CD8-positive, alpha-beta memory T cell (primary cell): ENCODE results near the gene FUT2. TPM values are rescaled to one million over a fixed set of nuclear protein-coding genes. Genes with fewer than 3 reads are reported as not detected.

Source experiments
- CTCF ChIA-PET: fragments of 350-600 bp; sonication (Branson Sonifier 250); formaldehyde crosslinking; loops from one replicate; lab custom pipeline; 2021; ENCODE audit warnings: antibody characterized with exemption; lab: Charles Lee
- POLR2A ChIA-PET: fragments of 350-600 bp; sonication (Branson Sonifier 250); formaldehyde crosslinking; loops from one replicate; lab custom pipeline; 2021; ENCODE audit warnings: antibody characterized with exemption; lab: Charles Lee
- DNase-seq, 5 donors: peaks; one replicate each; pipeline versions ENCODE4 v3.0.0 to v3.0.0-alpha.2; 2020 to 2022; ENCODE audit warnings: mixed read lengths in 1 of 5
- H3K27ac ChIP-seq: one replicate; pipeline ENCODE4 v1.7.0; 2013; ENCODE audit warnings: low read depth, mild to moderate bottlenecking, low read length, moderate library complexity
- H3K27me3 ChIP-seq: 2 replicates; pipeline ENCODE4 v1.7.0; 2013; ENCODE audit warnings: low read length, mild to moderate bottlenecking; ENCODE audit not compliant: insufficient read depth, poor library complexity, severe bottlenecking
- H3K36me3 ChIP-seq: 2 replicates; pipeline ENCODE4 v1.7.0; 2013; ENCODE audit warnings: mild to moderate bottlenecking, low read length, moderate library complexity; ENCODE audit not compliant: insufficient read depth
- H3K4me1 ChIP-seq: 2 replicates; pipeline ENCODE4 v1.7.0; 2013; ENCODE audit warnings: mild to moderate bottlenecking, low read length, moderate library complexity; ENCODE audit not compliant: insufficient read depth
- H3K4me3 ChIP-seq: 2 replicates; pipeline ENCODE4 v1.7.0; 2013; ENCODE audit warnings: mild to moderate bottlenecking, low read length
- H3K9me3 ChIP-seq: 2 replicates; pipeline ENCODE4 v1.7.0; 2013; ENCODE audit warnings: mild to moderate bottlenecking, low read length
- H3K27ac Mint-ChIP-seq, 8 donors: one replicate each; pipeline ENCODE4 v1.8.0; 2020 to 2021; ENCODE audit warnings: mixed read lengths in 8 of 8, mild to moderate bottlenecking in 6 of 8, inconsistent platforms in 3 of 8, moderate library complexity in 3 of 8
- H3K27me3 Mint-ChIP-seq, 2 donors: one replicate each; pipeline ENCODE4 v1.8.0; 2020 to 2021; ENCODE audit warnings: mixed read lengths in 2 of 2, mild to moderate bottlenecking in 1 of 2, moderate library complexity in 1 of 2
- H3K36me3 Mint-ChIP-seq, 3 donors: one replicate each; pipeline ENCODE4 v1.8.0; 2020 to 2021; ENCODE audit warnings: mixed read lengths in 3 of 3, inconsistent platforms in 1 of 3, mild to moderate bottlenecking in 1 of 3
- H3K4me1 Mint-ChIP-seq, 3 donors: one replicate each; pipeline ENCODE4 v1.8.0; 2020 to 2021; ENCODE audit warnings: mixed read lengths in 3 of 3, inconsistent platforms in 1 of 3, mild to moderate bottlenecking in 1 of 3
- H3K4me3 Mint-ChIP-seq, 7 donors: one replicate each; pipeline ENCODE4 v1.8.0; 2020 to 2021; ENCODE audit warnings: mixed read lengths in 7 of 7, mild to moderate bottlenecking in 6 of 7, moderate library complexity in 4 of 7, inconsistent platforms in 2 of 7
- H3K9me3 Mint-ChIP-seq, 5 donors: one replicate each; pipeline ENCODE4 v1.8.0; 2020 to 2022; ENCODE audit warnings: mixed read lengths in 5 of 5, mild to moderate bottlenecking in 3 of 5, moderate library complexity in 2 of 5, inconsistent platforms in 1 of 5
- polyA plus RNA-seq: library from polyadenylated mRNA; unstranded; fragments of 300-500 nt; fragmentation: Illumina TruSeq; gene quantifications from one replicate; pipeline ENCODE4 v1.2.3, GENCODE V29; 2021
- total RNA-seq, 2 experiments: library from RNA; stranded (reverse); gene quantifications; one replicate each; pipeline ENCODE4 v1.2.3, GENCODE V29; 2021

Gene FUT2
- total and polyA plus RNA-seq, 3 experiments from 2014 or later = 0.33 TPM; not detected in 2

GRCh38 chr19:48711106-48711662, 15.4 kb downstream of the FUT2 start:
- Histone ChIP-seq H3K27me3 (no peaks in the 10 kb centered on the region), H3K36me3 (no peaks in the 10 kb centered on the region), H3K27ac (no peak overlapping the region), H3K4me3 (no peak overlapping the region), H3K9me3 (no peaks in the 10 kb centered on the region), H3K4me1 (peaks cover 19% of the 10 kb centered on the region)
- Mint-ChIP-seq H3K27ac (peak overlapping the region in 1 of 8 donors; percentile 4), H3K27me3 (no peaks in the 10 kb centered on the region), H3K4me3 (peak overlapping the region in 5 of 7 donors; percentile 13 to 64 (median 35)), H3K36me3 (peaks cover 0 to 12% (median 7%) of the 10 kb centered on the region in 3 donors), H3K9me3 (peaks cover 0 to 3% (median 0%) of the 10 kb centered on the region in 5 donors), H3K4me1 (peaks cover 14 to 23% (median 20%) of the 10 kb centered on the region in 3 donors)
- ChIA-PET POLR2A (no interaction called here), CTCF (interaction anchor here (0.6 to 2.0 kb wide), 4 partner anchors 9 to 205 kb away, joined by 3 to 8 read pairs (median 4); no protein-coding TSS in a partner anchor)
- DNase-seq = no peak

GRCh38 chr19:48713041-48713863, 17.5 kb downstream of the FUT2 start:
- ChIA-PET CTCF (interaction anchor here (0.6 to 2.3 kb wide), 6 partner anchors 11 to 266 kb away, joined by 3 to 9 read pairs (median 4); no protein-coding TSS in a partner anchor), POLR2A (interaction anchor here (0.7 to 1.7 kb wide), 3 partner anchors 15 to 67 kb away, joined by 3 to 7 read pairs (median 4); partner anchors contain the start of gene CA11)
- Histone ChIP-seq H3K4me1 (peaks cover 19% of the 10 kb centered on the region), H3K9me3 (no peaks in the 10 kb centered on the region), H3K27me3 (no peaks in the 10 kb centered on the region), H3K4me3 (peak overlapping the region; percentile 83), H3K27ac (peak overlapping the region; percentile 44), H3K36me3 (no peaks in the 10 kb centered on the region)
- Mint-ChIP-seq H3K9me3 (peaks cover 0 to 3% (median 0%) of the 10 kb centered on the region in 5 donors), H3K27me3 (no peaks in the 10 kb centered on the region), H3K36me3 (peaks cover 0 to 5% (median 3%) of the 10 kb centered on the region in 3 donors), H3K4me3 (peak overlapping the region; percentile 80 to 92 (median 86)), H3K4me1 (peaks cover 14 to 23% (median 20%) of the 10 kb centered on the region in 3 donors), H3K27ac (peak overlapping the region in 5 of 8 donors; percentile 60 to 84 (median 82))
- DNase-seq = no peak

DNA sequence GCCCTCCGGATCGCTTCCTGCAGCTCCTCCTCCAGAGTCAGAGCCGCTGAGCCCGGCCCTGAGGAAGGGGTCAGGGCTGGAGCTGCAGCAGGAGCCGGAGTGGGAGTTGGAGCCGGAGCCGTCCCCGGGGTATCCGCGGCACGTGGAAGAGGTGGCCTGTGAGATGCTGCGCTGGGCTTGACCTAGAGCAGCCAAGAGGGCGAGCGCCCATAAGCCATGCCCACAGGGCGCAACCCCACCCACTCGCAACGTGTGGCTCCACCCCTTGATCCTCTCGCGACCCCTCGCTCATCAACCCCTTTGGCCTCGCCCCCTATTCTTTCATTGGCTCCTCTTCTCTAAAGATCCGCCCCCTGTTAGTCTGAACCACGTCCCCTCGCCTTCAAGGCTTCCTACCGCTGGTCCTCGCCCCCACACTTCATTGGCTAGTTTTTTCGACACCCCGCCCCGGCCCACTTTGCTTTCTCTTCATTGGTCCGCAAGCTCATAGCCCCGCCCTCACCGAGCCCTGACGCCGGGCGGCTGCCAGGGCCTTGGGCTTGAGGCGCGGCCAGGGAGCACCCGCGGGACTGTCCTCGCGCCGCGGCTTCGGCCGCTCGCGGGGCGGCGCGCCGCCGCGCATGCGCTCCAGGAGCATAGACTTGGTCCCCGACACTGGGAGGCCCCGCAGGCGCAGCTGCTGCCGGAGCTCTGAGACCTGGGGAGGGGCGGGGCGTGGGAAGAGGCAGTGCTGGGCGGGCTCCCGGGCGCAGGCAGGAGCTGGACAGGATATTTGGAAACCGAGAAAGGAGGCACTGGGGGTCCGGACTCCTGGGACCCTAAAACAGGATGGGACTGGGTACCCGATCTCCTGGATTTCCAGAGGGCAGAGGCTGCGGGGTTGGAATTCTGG, 18.3 kb downstream of the FUT2 start:
- H3K4me1 ChIP-seq = peaks cover 19% of the 10 kb centered on the region
- Mint-ChIP-seq H3K27ac (peak overlapping the region; percentile 22 to 90 (median 79)), H3K4me3 (peak overlapping the region; percentile 80 to 92 (median 86)), H3K27me3 (no peaks in the 10 kb centered on the region), H3K9me3 (peaks cover 0 to 3% (median 0%) of the 10 kb centered on the region in 5 donors), H3K36me3 (peaks cover 0 to 4% (median 0%) of the 10 kb centered on the region in 3 donors), H3K4me1 (peaks cover 14 to 23% (median 20%) of the 10 kb centered on the region in 3 donors)
- DNase-seq = peak; percentile 95 to 97 (median 97)
- H3K36me3 ChIP-seq = no peaks in the 10 kb centered on the region
- POLR2A ChIA-PET = interaction anchor here (1.2 to 1.7 kb wide), 3 partner anchors 11 to 68 kb away, joined by 3 to 7 read pairs (median 4); partner anchors contain the start of gene CA11
- no peaks in the 10 kb centered on the region for H3K27me3 ChIP-seq
- no peaks in the 10 kb centered on the region for H3K9me3 ChIP-seq
- CTCF ChIA-PET = interaction anchor here (0.6 to 2.3 kb wide), 5 partner anchors 10 to 265 kb away, joined by 3 to 9 read pairs (median 4); no protein-coding TSS in a partner anchor
- H3K27ac ChIP-seq = peak overlapping the region; percentile 70
- H3K4me3 ChIP-seq = peak overlapping the region; percentile 83

GRCh38 chr19:48714759-48715675, 19.2 kb downstream of the FUT2 start:
- peaks cover 0 to 3% (median 0%) of the 10 kb centered on the region in 5 donors for H3K9me3 Mint-ChIP-seq
- ChIA-PET CTCF (interaction anchor here (0.9 to 2.3 kb wide), 3 partner anchors 10 to 70 kb away, joined by 3 to 9 read pairs (median 6); no protein-coding TSS in a partner anchor), POLR2A (interaction anchor here (1.2 to 1.7 kb wide), 3 partner anchors 10 to 69 kb away, joined by 3 to 7 read pairs (median 4); partner anchors contain the start of gene CA11)
- H3K9me3 ChIP-seq = no peaks in the 10 kb centered on the region
- H3K36me3 Mint-ChIP-seq = peaks cover 0 to 4% (median 0%) of the 10 kb centered on the region in 3 donors
- H3K27ac ChIP-seq = peak overlapping the region; percentile 70
- H3K27ac Mint-ChIP-seq = peak overlapping the region in 6 of 8 donors; percentile 51 to 90 (median 79)
- no peak for DNase-seq
- no peaks in the 10 kb centered on the region for H3K36me3 ChIP-seq
- H3K4me1 ChIP-seq = peaks cover 19% of the 10 kb centered on the region
- H3K4me3 ChIP-seq = peak overlapping the region; percentile 83
- no peaks in the 10 kb centered on the region for H3K27me3 Mint-ChIP-seq
- peak overlapping the region; percentile 74 to 91 (median 81) for H3K4me3 Mint-ChIP-seq
- H3K27me3 ChIP-seq = no peaks in the 10 kb centered on the region
- peaks cover 14 to 23% (median 20%) of the 10 kb centered on the region in 3 donors for H3K4me1 Mint-ChIP-seq

DNA sequence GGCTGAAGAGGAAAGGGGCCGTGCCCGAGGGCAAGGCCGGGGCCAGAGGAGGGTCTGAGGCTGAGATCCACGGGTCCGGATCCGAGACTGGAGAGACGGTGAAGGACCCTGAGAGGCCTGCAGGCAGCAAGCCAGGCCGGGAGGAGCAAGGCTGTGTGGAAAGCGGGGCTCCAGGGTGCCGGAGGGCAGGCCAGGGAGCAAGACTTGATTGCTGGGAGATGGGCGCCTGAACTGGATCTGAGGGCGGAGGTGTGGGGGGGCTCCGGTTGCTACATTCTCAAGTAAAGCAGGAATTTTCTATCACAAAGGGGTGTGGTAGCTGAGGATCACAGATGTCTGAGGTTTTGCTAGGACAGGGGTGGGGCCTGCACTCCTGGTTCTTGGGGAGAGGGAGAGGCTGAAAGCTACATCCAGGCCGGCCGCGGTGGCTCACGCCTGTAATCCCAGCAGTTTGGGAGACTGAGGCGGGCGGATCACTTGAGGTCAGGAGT, 20.0 kb downstream of the FUT2 start:
- H3K27me3 Mint-ChIP-seq = no peaks in the 10 kb centered on the region
- Histone ChIP-seq H3K27me3 (no peaks in the 10 kb centered on the region), H3K4me3 (no peak overlapping the region), H3K27ac (peak overlapping the region; percentile 70), H3K4me1 (peaks cover 19% of the 10 kb centered on the region), H3K36me3 (no peaks in the 10 kb centered on the region), H3K9me3 (no peaks in the 10 kb centered on the region)
- peak overlapping the region in 6 of 7 donors; percentile 18 to 81 (median 56) for H3K4me3 Mint-ChIP-seq
- H3K36me3 Mint-ChIP-seq = peaks cover 0 to 5% (median 0%) of the 10 kb centered on the region in 3 donors
- no peak for DNase-seq
- peaks cover 20 to 28% (median 22%) of the 10 kb centered on the region in 3 donors for H3K4me1 Mint-ChIP-seq
- CTCF ChIA-PET = interaction anchor here (1.3 kb wide), 1 partner anchor 9 kb away, joined by 6 read pairs; no protein-coding TSS in a partner anchor
- peaks cover 0 to 3% (median 0%) of the 10 kb centered on the region in 5 donors for H3K9me3 Mint-ChIP-seq
- H3K27ac Mint-ChIP-seq = peak overlapping the region in 2 of 8 donors; percentile 33 to 76
- POLR2A ChIA-PET = no interaction called here

- Histone ChIP-seq H3K27me3 (no peaks in the 10 kb centered on the region), H3K4me3 (no peak overlapping the region), H3K9me3 (no peaks in the 10 kb centered on the region), H3K27ac (no peak overlapping the region), H3K4me1 (peaks cover 28% of the 10 kb centered on the region), H3K36me3 (no peaks in the 10 kb centered on the region)
- ChIA-PET POLR2A (interaction anchor here (0.6 kb wide), 1 partner anchor 64 kb away, joined by 6 read pairs; no protein-coding TSS in a partner anchor), CTCF (interaction anchor here (1.3 kb wide), 1 partner anchor 8 kb away, joined by 6 read pairs; no protein-coding TSS in a partner anchor)
- peaks cover 0 to 6% (median 0%) of the 10 kb centered on the region in 3 donors for H3K36me3 Mint-ChIP-seq
- no peak overlapping the region for H3K27ac Mint-ChIP-seq
- H3K9me3 Mint-ChIP-seq = peaks cover 0 to 3% (median 0%) of the 10 kb centered on the region in 5 donors
- peak overlapping the region in 4 of 7 donors; percentile 21 to 82 (median 34) for H3K4me3 Mint-ChIP-seq
- no peaks in the 10 kb centered on the region for H3K27me3 Mint-ChIP-seq
- no peak for DNase-seq
- peaks cover 25 to 34% (median 25%) of the 10 kb centered on the region in 3 donors for H3K4me1 Mint-ChIP-seq
Measured at GRCh38 chr19:48716562-48717291, 21.0 kb downstream of the FUT2 start.
